Upper lobe of left lung (tissue), 6 donors: ENCODE measurements around the gene PRKG1. TPM values are rescaled to one million over a fixed set of nuclear protein-coding genes. Genes with fewer than 3 reads are reported as not detected.
A peak's percentile ranks its signal among the peaks of the same experiment; 100 is the strongest.

Source experiments
- ATAC-seq, 2 donors: fragments of 200-7000 bp; cut with Tn5 transposase; one replicate each; pipeline ENCODE4 v1.9.1; 2022; ENCODE audit warnings: mild to moderate bottlenecking in 2 of 2, moderate library complexity in 2 of 2; ENCODE audit not compliant: low FRiP score in 2 of 2
- DNase-seq, 2 donors: peaks; one replicate each; pipeline ENCODE4 v3.0.0-alpha.2; 2019 to 2020
- H3K27ac ChIP-seq, 4 donors: fragments of 200-600 bp; sonication (generic); one replicate each; pipeline ENCODE4 v1.5.1; 2016 to 2019
- H3K27me3 ChIP-seq, 4 donors: fragments of 200-600 bp; sonication (generic); one replicate each; pipeline ENCODE4 v1.5.1; 2017 to 2019
- H3K36me3 ChIP-seq, 4 donors: fragments of 200-600 bp; sonication (generic); one replicate each; pipeline ENCODE4 v1.5.1; 2016 to 2019
- H3K4me1 ChIP-seq, 4 donors: fragments of 200-600 bp; sonication (generic); one replicate each; pipeline ENCODE4 v1.5.1; 2018 to 2019
- H3K4me3 ChIP-seq, 4 donors: fragments of 200-600 bp; sonication (generic); one replicate each; pipeline ENCODE4 v1.5.1; 2017 to 2019; ENCODE audit warnings: mild to moderate bottlenecking in 2 of 4, moderate library complexity in 1 of 4
- H3K9me3 ChIP-seq, 4 donors: fragments of 200-600 bp; sonication (generic); one replicate each; pipeline ENCODE4 v1.5.1; 2018 to 2019
- CTCF ChIP-seq, 6 experiments: fragments of 450-650 bp in 4 of 6; fragments of 200-600 bp in 2 of 6; sonication (generic) in 2 of 6; IDR thresholded peaks; one replicate each; pipeline ENCODE4 v1.5.1; 2016 to 2019; ENCODE audit warnings: antibody characterized with exemption in 6 of 6
- EP300 ChIP-seq, 4 donors: sonication (generic); formaldehyde crosslinking; IDR thresholded peaks; one replicate each; pipeline ENCODE4 v1.5.1; 2017; ENCODE audit warnings: antibody characterized with exemption in 4 of 4, control low read depth in 2 of 4
- POLR2A ChIP-seq, 4 donors: fragments of 450-650 bp; IDR thresholded peaks; one replicate each; pipeline ENCODE4 v1.5.1; 2016 to 2017; ENCODE audit warnings: antibody characterized with exemption in 4 of 4, mild to moderate bottlenecking in 2 of 4
- POLR2AphosphoS5 ChIP-seq, 2 donors: sonication (generic); formaldehyde crosslinking; IDR thresholded peaks; one replicate each; pipeline ENCODE4 v1.5.1; 2017; ENCODE audit warnings: antibody characterized with exemption in 2 of 2
- WGBS, 2 donors: methylation state at CpG; one replicate each; pipeline ENCODE4 v1.1.5; 2017 to 2018; 5-methylcytosine and 5-hydroxymethylcytosine counted together
- total RNA-seq, 6 donors: library from RNA; depleted of rRNA in 4 of 6; stranded (reverse); fragments of >200 nt in 4 of 6; gene quantifications; one replicate each; pipeline versions ENCODE4 v1.1.0 to v1.2.1, GENCODE V29; 2016 to 2021
- donor health status: DM: no; HTN: no; CAD: no; lungs with moderate emphysema.
- donor health status: DM: no; HTN: yes; CAD: no; lungs with severe emphysema.

PRKG1 gene
- total RNA-seq, 6 donors from 2014 or later = 12.9 to 43.0 (median 25.0) TPM

- no peaks in the 10 kb centered on the region for H3K9me3 ChIP-seq
- no peaks in the 10 kb centered on the region for H3K27me3 ChIP-seq
- H3K4me1 ChIP-seq = no peaks in the 10 kb centered on the region
- no peak overlapping the region for H3K4me3 ChIP-seq
- DNase-seq (no peak), ATAC-seq (no peak)
- H3K36me3 ChIP-seq = no peaks in the 10 kb centered on the region
- TF ChIP-seq EP300 (IDR thresholded peaks at IDR 0.05) (no peak), CTCF (IDR thresholded peaks at IDR 0.05) (no peak), POLR2AphosphoS5 (IDR thresholded peaks at IDR 0.05) (no peak), POLR2A (IDR thresholded peaks at IDR 0.05) (no peak)
- no peak overlapping the region for H3K27ac ChIP-seq
- 90 to 95% methylated on average over 1 of the region's 1 CpG for WGBS, 2 donors
Measured at GRCh38 chr10:51993475-51993874, 919.2 kb downstream of the PRKG1 start.

- Histone ChIP-seq H3K27me3 (no peaks in the 10 kb centered on the region), H3K9me3 (no peaks in the 10 kb centered on the region), H3K4me1 (no peaks in the 10 kb centered on the region), H3K4me3 (no peak overlapping the region), H3K27ac (no peak overlapping the region), H3K36me3 (no peaks in the 10 kb centered on the region)
- 65 to 76% methylated on average over 5 of the region's 5 CpGs for WGBS, 2 donors
- TF ChIP-seq EP300 (IDR thresholded peaks at IDR 0.05) (no peak), CTCF (IDR thresholded peaks at IDR 0.05) (no peak), POLR2A (IDR thresholded peaks at IDR 0.05) (no peak), POLR2AphosphoS5 (IDR thresholded peaks at IDR 0.05) (no peak)
- DNase-seq (no peak), ATAC-seq (no peak)
Measured at GRCh38 chr10:51999096-51999495, 924.8 kb downstream of the PRKG1 start.

- H3K27ac ChIP-seq = no peak overlapping the region
- H3K36me3 ChIP-seq = no peaks in the 10 kb centered on the region
- TF ChIP-seq CTCF (IDR thresholded peaks at IDR 0.05) = peak in 4 of 6 experiments; percentile 28 to 39 (median 32)
- no peak for TF ChIP-seq POLR2A (IDR thresholded peaks at IDR 0.05)
- H3K9me3 ChIP-seq = no peaks in the 10 kb centered on the region
- no peaks in the 10 kb centered on the region for H3K4me1 ChIP-seq
- 48 to 51% methylated on average over 5 of the region's 5 CpGs for WGBS, 2 donors
- H3K27me3 ChIP-seq = no peaks in the 10 kb centered on the region
- H3K4me3 ChIP-seq = no peak overlapping the region
- DNase-seq (no peak), ATAC-seq (peak in 1 of 2 donors; percentile 53)
Measured at GRCh38 chr10:52004342-52004949, 930.2 kb downstream of the PRKG1 start.

- TF ChIP-seq POLR2AphosphoS5 (IDR thresholded peaks at IDR 0.05) (no peak), EP300 (IDR thresholded peaks at IDR 0.05) (no peak), CTCF (IDR thresholded peaks at IDR 0.05) (no peak), POLR2A (IDR thresholded peaks at IDR 0.05) (no peak)
- Histone ChIP-seq H3K27me3 (no peaks in the 10 kb centered on the region), H3K4me1 (no peaks in the 10 kb centered on the region), H3K27ac (no peak overlapping the region), H3K4me3 (no peak overlapping the region), H3K36me3 (no peaks in the 10 kb centered on the region), H3K9me3 (no peaks in the 10 kb centered on the region)
- no peak for DNase-seq
- ATAC-seq = no peak
- 93% methylated on average over 2 of the region's 2 CpGs for WGBS, 2 donors
Measured at GRCh38 chr10:52007091-52007490, 932.8 kb downstream of the PRKG1 start.

- 95 to 100% methylated on average over 1 of the region's 1 CpG for WGBS, 2 donors
- H3K27me3 ChIP-seq = no peaks in the 10 kb centered on the region
- no peaks in the 10 kb centered on the region for H3K4me1 ChIP-seq
- H3K4me3 ChIP-seq = no peak overlapping the region
- peaks cover 0 to 5% (median 0%) of the 10 kb centered on the region in 4 donors for H3K9me3 ChIP-seq
- TF ChIP-seq EP300 (IDR thresholded peaks at IDR 0.05) (no peak), POLR2A (IDR thresholded peaks at IDR 0.05) (no peak), CTCF (IDR thresholded peaks at IDR 0.05) (no peak), POLR2AphosphoS5 (IDR thresholded peaks at IDR 0.05) (no peak)
- ATAC-seq = no peak
- no peak overlapping the region for H3K27ac ChIP-seq
- no peaks in the 10 kb centered on the region for H3K36me3 ChIP-seq
- DNase-seq = no peak
Measured at GRCh38 chr10:52011118-52011517, 936.8 kb downstream of the PRKG1 start.
